GM19372 (cell line): ENCODE measurements around the gene NR6A1.

Experiments
- ATAC-seq: cut with Tn5 transposase; IDR thresholded peaks from one replicate; pipeline ENCODE4 v1.9.1; 2021; ENCODE audit warnings: mild to moderate bottlenecking, low read depth, moderate library complexity; ENCODE audit not compliant: unreplicated experiment

Gene NR6A1

DNA sequence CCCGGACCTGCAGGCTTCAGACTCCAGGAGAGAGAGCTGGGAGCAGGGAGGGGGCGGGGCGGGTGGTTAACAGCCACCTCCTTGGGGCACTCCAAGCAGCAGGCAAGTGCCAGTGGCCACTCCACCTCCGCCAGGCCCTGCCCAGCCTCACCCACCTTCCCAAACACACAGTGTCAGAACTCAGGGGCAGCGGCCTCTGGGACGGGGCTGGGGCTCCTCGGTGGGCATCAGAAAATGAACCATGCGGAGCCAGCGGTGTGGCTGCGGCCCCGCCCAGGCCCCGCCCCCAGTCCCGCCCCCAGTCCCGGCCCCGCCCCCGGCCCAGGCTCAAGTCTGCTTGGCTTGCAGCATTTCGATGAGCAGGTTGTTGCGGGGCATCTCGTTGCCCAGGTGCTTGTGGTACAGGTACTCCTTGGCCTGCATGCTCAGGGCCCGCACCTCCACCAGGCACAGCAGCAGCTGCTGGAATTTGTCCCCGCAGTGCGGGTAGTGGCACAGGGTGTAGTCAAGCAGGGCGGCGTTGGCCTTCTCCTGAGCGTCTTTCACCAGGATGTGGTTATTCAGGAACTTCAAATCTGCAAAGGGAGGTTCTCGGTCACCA is 288.6 kb downstream of the NR6A1 start:
- no peak for ATAC-seq

DNA sequence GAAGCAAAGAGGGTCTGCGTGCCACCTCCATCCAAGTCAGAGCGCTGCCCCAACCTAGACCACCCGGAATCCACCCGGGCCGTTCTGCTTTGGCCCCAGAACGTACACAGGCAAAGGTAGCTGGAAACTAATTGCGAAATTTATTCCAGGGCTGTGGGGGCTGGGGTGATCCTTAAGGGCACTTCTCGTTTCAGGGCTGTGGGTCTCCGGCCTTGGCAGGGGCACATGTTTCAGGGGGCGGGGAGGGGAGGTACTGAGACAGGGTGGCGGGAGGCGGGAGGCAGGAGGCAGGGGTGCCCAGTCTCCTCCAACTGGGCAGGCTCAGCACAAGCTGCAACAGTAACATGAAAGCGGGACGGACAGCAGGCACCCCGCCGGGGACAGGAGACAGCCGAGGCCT is 290.0 kb downstream of the NR6A1 start:
- ATAC-seq: no peak

DNA sequence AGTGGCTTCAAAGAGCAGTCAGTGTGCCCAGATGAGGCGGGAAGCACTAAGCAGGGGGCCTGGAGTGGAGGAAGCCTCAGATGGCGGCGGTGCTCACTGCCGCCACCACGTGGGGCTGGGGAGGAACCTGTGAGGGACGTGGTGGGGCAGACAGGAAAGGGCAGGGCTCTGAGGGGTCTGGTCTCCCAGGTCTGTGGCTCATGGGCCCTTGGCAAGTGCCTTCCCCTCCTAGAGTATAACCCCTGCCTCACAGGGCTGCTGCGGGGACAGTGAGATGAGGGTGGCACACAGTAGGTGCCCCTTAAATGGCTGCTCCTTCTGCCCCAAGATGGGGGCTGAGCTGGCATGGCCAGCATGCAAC is 290.5 kb downstream of the NR6A1 start:
- ATAC-seq: no peak

DNA sequence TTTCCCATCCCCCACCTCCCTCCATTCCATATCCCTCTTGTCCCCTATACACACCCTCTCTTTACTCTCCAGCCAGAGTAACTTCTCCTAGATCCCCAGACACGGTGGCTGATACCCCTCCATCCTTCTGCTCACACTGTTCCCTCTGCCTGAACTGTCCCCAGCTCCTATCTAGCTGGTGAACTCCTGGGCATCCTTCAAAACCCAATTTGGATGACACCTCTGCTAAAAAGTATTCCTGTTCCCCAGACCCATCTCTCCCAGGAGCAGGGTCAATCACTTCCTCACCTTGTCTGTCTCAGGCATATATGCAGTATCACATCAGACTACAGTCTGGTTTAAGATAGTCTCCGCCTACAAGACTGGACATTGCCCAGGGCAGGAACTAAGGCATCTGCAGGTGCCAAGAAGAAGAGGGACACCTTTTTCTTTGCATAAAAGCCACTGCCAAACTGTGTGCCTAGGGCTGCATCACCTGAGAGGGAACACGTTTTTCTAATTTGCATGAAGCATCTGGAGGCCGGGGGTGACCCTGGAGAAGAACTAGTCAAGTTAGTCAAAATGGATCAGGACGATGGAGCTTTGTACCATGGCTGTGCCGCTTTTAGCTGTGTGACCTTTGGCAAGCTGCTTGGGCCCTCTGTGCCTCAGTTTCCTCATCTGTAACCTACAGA is 291.0 kb downstream of the NR6A1 start:
- ATAC-seq: no peak

DNA sequence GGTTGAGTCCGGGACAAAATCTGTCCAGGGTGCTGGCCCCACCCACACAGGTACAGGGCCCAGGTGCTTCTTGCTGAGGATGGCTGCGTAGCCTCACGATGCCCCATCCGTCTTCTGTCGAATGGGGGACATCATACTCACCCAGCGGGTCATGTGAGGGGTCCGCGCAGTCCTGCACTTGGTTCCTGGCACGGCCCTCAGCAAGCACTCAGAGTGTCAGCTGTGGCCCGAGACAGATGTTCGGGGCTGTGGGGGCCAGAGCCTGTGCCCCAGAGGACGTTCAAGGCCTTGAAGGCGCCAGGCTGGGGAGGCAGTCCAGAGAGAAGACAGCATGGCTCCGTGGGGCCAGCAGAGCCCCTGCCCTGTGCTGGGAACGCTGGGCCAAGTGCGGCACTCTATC is 291.7 kb downstream of the NR6A1 start:
- no peak for ATAC-seq

DNA sequence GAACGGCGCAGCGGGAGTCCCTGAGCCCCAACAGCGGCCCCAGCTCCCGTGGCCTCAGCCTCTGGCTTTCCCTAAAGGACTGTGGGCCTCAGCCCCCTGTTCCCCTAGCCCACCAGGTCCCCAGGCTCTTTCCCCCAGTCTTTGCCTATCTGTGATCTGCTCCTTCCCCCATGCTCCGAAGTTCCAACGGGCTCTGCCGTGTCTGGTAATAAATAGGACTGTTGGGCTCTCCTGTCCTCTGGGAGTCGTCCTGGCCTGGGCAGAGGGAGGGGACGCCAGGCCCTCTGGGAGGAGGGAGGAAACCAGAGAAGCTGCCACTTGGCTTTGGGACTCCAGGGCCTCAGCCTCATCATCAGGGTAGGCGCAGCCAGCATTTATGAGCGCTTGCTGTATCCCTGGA is 292.8 kb downstream of the NR6A1 start:
- ATAC-seq: no peak

DNA sequence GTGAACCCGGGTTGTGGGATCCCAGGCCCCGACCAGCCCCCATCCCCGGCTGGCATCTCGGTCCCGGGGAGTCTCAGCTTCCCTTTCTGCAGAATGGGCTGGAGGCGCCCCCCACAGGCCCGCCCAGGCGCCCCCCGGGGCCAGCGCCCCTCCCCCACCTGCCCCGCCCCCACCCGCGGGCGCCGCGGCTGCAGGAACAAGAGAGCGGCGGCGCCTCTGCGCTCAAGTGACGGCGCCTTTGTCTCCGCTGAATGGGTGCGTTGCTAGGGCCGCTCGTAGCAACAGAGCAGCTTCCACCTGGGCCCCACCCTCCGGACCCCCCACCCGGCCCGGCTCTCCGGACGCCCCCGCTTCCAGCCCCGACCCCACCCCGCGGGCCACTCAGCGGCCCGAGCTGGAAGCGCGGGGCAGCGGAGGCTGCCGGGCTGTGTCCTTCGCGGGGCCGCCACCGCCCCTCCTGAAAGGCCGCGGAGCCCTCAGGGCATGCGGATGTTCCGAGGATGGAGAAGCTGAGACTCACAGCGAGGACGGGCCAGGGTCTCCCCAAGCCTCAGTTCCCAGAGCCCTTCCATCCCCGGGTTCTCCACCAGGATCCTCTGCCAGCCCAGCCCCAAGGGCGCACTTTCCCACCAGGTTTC is 293.3 kb downstream of the NR6A1 start:
- ATAC-seq: no peak

DNA sequence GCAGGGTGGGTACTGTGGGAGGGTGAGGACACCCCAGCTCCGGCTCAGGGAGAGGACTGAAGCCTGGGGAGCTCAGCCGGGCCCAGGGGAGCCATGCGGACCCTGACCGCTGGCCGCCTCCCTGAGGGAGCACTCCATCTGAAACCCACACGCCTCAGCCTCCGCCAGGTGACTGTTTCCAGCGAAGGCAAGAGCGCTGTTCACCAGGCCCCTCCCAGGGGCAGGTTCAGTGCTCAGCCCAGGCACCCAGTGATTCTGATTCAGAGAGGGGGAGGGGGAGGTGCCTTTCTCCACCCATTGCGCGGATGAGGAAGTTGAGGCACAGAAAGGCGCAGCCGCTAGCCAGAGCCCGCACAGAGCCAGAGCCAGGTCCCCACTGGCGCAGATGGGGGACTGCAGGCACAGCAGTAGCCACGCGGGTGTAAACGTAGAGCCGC is 293.9 kb downstream of the NR6A1 start:
- no peak for ATAC-seq

DNA sequence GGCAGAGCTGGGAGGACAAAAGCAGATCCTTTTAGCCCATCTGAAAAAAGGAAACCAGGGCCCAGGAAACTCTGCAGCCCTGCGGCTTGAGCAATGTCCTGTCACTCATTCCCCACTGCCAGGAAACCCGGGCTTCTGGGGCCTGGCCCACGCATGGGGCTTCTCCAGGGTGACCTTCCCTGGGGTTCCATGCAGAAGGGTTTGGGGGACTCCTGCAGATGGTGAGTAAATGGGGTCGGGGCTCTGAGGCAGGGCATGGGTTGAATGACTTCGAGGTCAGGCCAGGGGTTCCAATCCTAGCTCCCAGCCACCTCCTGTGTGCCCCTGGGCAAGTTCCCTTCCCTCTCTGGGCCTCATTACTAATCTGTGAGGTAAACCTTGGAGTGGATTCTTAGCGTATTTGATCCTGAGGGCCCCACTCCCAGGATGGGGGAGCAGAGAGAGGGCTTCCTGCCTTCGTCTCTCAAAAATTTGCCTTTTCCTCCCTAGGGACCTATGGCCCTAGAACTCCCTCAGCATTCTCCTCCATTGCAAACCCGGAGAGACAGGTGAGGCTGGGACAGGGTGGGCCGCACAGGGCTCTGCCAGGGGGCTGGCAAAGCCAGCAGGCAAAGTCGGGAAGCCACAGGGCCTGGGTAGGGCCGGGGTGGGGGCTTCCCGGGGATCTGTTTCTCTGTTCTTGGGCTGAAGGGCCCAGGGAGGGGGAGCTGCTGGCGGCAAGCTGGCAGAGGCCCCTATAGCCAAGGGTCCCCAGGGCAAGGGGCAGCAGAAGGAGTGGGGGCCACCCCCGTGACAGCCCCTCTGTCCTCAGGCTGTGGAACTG is 295.0 kb downstream of the NR6A1 start:
- ATAC-seq: no peak

DNA sequence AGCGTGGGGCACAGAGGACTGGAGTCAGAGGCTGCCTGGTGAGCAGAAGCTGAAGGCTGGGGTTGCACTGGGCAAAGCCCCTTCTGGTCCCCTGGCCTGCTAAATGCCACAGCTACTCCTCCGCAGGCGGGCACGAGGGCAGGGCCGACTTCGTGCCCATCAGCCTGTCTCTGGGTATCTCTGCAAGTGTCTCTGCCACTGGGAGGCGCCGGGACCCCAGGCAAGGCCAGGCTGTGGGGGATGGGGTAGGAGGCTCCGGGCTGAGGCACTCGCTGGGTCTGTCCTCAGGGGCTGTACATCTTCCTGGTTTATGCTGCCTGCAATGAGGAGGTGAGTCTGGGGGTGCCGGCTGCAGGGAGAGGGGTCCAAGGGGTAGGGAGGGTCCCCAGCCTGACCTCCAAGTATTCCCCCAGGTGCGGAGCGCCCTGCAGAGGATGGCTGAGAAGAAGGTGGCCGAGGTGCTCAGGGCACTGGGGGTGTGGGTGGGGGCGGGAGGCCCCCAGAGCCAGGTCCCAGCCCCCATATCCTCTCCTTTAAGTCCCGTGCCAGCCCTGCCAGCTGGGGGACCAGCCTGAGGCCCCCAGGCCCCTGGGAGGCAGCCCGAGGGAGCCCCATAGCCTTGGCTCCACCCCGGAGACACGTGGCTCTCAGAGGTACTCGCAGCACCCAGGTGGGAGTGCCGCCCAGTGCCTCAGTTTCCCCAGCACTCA is 295.8 kb downstream of the NR6A1 start:
- ATAC-seq: no peak

DNA sequence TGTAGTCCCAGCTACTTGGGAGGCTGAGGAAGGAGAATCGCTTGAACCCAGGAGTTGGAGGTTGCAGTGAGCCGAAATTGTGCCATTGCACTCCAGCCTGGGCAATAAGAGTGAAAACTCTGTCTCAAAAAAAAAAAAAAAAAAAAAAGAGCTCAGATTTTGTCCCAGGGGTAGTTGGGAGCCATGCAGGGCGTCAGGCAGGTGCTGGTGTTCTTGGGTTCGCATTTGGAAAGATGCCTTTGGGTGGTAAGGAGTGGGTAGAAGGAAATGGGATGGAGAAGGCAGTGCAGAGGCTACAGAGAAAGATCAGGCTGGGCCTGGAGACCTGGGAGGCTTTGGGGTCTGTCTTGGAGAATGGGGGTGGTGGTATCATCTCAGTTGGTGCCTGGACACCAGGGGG is 297.0 kb downstream of the NR6A1 start:
- no peak for ATAC-seq

DNA sequence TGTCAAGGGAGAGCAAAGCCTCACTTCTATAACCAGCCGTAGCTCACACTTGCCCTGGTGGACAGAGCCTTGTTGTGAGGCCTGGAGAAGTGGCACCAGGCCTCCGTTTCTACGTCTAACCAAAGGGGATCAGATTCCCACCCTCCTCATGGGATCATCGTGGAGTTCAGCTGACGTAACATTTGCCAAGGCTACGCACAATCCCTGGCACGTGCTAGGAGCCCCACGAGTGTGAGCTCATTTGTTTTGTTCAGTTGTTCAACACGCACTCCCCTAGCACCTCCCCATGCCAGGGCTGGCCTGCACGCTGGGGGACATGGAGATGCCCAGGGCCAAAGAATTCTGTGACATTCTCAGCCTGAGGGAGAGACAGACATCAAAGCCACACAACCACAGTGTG is 297.8 kb downstream of the NR6A1 start:
- ATAC-seq: no peak

DNA sequence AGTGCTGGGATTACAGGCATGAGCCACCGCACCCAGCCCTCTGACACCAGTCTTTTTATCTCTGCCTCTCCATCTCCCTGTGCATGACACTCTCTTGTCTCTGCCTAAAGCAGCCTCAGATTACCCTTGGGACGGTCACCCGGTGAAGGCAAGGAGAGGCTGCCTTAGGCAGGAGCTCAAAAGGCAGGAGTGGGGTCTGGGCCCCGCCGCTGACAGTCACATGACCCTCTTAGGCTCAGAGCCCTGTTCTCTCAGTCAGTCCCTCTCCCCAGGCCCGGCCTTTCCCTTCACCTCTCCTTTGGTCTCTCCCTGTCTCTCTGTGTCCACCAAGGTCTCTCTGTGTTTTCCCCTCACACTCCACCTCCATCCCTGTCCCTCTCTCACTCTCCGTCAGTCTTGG is 298.3 kb downstream of the NR6A1 start:
- no peak for ATAC-seq

DNA sequence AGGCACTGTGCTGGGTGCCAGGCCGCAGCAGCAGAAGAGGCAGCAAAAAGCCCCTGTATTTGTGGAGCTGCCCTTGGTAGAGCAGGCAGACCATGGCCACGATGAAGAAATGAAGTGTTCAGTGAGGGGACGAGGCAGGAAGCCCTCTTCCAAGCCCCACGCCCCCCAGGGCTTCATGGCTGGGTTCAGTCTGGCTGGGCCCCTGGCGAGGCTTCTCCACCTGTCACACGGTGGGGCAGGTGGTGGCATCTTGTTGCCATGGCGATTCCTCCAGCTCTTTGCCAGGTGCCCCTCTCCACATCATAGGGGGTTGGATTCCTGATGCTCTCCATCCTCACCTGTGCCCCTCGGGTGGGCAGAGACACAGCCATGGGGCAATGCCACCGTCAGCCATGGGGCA is 299.4 kb downstream of the NR6A1 start:
- no peak for ATAC-seq

DNA sequence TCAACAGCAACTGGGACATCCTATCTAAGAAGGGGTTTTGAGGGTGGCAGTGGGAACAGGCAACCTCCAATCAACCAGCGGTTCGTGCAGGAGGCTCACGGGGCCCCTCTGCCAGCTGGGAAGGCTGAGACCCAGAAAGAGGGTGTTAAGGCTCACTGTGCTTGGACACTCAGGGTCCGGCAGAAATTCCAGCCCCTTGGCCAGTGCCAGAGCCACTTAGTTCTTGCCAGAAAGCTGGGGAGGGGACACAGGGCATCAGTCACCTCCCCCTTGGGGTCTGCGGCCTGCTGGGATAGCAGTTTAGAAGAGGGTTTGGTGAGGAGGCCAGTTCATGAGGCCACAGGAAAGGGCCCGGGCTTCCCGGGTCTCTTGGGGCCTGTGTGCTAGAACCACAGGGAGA is 300.4 kb downstream of the NR6A1 start:
- no peak for ATAC-seq

DNA sequence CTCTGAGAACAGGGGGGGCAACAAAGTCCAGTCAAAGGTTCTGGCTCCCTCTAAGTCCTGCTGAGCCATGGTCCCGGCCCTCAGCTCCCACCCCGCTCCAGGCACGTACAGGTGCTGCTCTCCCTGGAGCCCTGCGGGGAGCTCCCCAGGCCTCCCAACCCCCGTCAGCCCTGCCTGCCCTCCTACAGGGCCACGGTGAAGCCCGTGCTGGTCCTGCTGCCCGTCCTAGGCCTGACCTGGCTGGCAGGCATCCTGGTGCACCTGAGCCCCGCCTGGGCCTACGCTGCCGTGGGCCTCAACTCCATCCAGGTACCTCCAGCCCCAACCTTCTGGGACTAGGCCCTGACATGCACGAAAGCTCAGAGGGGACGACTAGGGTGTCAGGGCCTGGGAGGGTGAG is 300.8 kb downstream of the NR6A1 start:
- ATAC-seq: no peak

DNA sequence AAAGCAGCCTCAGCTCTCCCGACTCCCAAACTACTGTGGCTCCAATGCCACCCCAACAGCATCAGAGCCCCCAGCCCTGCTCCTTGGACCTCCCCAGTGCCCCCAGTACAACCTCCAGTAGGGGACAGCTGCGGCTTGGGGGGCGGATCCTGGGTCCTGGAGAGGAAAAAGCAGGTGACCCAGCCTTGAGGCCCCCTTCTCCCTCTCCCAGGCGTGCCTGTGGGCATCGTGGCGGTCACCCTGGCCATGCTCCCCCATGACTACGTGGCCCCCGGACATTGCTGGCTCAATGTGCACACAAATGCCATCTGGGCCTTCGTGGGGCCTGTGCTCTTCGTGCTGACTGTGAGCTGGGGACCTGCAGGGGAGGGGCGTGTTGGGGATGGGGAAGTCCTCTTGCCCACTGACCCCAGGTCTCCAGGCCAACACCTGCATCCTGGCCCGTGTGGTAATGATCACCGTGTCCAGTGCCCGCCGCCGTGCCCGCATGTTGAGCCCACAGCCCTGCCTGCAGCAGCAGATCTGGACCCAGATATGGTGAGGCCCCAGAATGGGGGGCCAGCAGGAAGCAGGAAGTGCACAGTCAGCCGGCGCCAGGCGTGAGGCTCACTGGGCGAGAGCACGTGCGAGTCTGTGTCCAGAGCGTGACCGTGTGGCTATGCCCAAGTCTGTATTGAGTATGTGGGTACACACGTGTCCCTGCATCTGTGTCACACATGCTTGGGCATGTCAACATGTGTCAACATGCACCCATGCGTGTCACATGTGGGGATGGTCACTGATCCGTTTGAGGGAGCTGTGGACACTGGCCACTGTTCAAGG is 301.9 kb downstream of the NR6A1 start:
- no peak for ATAC-seq

DNA sequence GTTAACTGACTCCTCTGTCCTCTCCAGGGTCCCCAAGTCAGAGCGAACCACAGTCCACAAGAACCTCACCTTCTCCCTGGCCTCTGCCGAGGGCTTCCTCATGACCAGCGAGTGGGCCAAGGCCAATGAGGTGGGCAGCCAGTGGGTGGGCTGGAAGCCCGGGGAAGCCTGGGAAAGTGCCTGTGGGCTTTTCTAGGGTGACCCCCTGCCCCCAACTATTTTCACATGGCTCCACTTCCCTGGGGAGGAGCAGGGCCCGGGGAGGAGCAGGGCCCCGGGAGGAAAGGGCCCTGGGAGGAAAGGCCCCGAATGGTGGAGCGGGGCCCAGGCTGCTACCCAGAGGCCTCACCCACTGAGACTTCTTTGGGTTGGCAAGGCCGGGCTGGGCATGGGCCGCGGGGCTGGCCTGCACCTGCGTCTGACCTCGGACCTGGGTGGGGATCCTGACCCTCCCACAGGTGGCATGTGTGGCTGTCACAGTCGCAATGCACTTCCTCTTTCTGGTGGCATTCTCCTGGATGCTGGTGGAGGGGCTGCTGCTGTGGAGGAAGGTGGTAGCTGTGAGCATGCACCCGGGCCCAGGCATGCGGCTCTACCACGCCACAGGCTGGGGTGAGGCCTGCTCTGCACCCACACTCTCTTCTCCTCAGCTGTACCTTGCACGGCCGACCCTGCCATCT is 302.9 kb downstream of the NR6A1 start:
- ATAC-seq: no peak

DNA sequence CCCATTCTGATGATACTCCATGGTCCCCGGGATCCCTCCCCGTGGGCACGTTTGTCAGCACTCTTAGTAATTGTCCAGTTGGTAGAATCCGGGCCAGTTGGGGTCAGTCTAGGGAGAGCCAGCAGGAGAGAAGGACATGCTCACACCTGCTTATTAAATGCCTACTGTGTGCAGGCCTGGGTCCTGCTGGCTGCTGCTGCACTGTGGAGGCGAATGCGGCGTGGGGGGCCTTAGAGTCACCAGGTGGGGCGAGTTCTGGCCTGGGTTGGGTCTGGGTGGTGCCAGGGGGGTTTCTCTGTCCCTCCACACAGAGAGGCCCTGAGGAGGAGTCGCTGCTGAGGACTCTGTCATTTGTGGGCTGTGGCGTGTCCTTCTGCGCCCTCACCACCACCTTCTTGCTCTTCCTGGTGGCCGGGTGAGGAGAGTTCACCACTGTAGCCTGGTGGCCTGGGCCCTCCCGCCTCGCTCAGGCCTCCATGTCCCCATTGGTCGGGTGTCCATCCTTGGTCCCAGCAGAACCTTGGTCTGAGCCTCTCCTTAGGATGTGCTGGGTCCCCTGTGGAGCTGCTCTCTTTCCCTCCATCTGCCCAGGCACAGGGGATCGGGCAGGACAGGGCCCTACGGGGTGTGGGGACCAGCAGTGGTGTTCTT is 303.6 kb downstream of the NR6A1 start:
- ATAC-seq: no peak
